Middle frontal gyrus (tissue), 1 donor: ENCODE results near the gene GCN1.

Experiments
- DNase-seq: peaks from one replicate; pipeline ENCODE4 v3.0.0-alpha.2; 2015; ENCODE audit warnings: low spot score; ENCODE audit errors: extremely low spot score

The GCN1 gene

GRCh38 chr12:120229071-120229486 lies 34.6 kb upstream of the GCN1 start:
- no peak for DNase-seq

GRCh38 chr12:120228291-120229070 lies 34.0 kb upstream of the GCN1 start:
- DNase-seq, result peak; percentile 71

GRCh38 chr12:120228041-120228290 lies 33.5 kb upstream of the GCN1 start:
- no peak for DNase-seq

- DNase-seq, result no peak
These were observed 32.9 kb upstream of the GCN1 start for GRCh38 chr12:120227233-120228040.

GRCh38 chr12:120225852-120226640 lies 31.5 kb upstream of the GCN1 start:
- DNase-seq, result no peak

- DNase-seq, result no peak
These were observed 30.7 kb upstream of the GCN1 start for GRCh38 chr12:120225200-120225558.

- no peak for DNase-seq
These were observed 30.0 kb upstream of the GCN1 start for GRCh38 chr12:120224304-120225199.

GRCh38 chr12:120223458-120224303 lies 29.2 kb upstream of the GCN1 start:
- no peak for DNase-seq

GRCh38 chr12:120222288-120222832 lies 27.8 kb upstream of the GCN1 start:
- no peak for DNase-seq

GRCh38 chr12:120221576-120221900 lies 27.0 kb upstream of the GCN1 start:
- DNase-seq, result no peak

- no peak for DNase-seq
These were observed 26.5 kb upstream of the GCN1 start for GRCh38 chr12:120220838-120221575.

GRCh38 chr12:120218680-120219606 lies 24.4 kb upstream of the GCN1 start:
- DNase-seq, result no peak

GRCh38 chr12:120216742-120217605 lies 22.5 kb upstream of the GCN1 start:
- no peak for DNase-seq

GRCh38 chr12:120215766-120216735 lies 21.5 kb upstream of the GCN1 start:
- no peak for DNase-seq

GRCh38 chr12:120215357-120215735 lies 20.8 kb upstream of the GCN1 start:
- no peak for DNase-seq
